DMS153 treated with DMSO at 0.1 percent for 48 hours (cell line): ENCODE data around the gene UBAP1.
"Not testable (repeated sequence)": the region's sequence is repeated elsewhere in the genome, so short reads cannot be mapped to it uniquely, and the experiment has no call there.

ENCODE experiments used
- DNase-seq: peaks from one replicate; lab custom pipeline; 2025; ENCODE audit not compliant: unreplicated experiment; lab: John Stamatoyannopoulos, UW

UBAP1 gene

GRCh38 chr9:34179213-34180136 lies 632 bp downstream of the UBAP1 start:
- no peak for DNase-seq

- peak; percentile 24 for DNase-seq
Observed at GRCh38 chr9:34185778-34186551, 7.1 kb downstream of the UBAP1 start.

DNA sequence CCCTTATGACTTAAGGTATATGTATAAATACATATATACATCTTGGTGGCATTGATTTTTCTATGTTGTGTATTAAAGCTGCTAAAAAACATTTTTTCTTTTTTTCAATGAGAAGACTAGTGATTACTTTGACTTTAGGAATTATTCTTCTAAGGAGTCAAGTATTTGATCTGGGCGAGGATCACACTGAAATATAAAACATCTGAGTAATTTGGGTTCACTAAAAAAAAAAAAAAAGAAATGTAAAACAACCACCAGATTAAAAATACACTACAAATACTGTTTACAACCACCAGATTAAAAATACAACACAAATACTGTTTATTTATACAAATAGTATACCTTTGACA lies 9.0 kb downstream of the UBAP1 start:
- no peak for DNase-seq

GRCh38 chr9:34190996-34191892 lies 12.4 kb downstream of the UBAP1 start:
- no peak for DNase-seq

- no peak for DNase-seq
Observed at GRCh38 chr9:34195143-34195542, 16.3 kb downstream of the UBAP1 start.

GRCh38 chr9:34197286-34197685 lies 18.4 kb downstream of the UBAP1 start:
- not testable (repeated sequence) for DNase-seq

DNA sequence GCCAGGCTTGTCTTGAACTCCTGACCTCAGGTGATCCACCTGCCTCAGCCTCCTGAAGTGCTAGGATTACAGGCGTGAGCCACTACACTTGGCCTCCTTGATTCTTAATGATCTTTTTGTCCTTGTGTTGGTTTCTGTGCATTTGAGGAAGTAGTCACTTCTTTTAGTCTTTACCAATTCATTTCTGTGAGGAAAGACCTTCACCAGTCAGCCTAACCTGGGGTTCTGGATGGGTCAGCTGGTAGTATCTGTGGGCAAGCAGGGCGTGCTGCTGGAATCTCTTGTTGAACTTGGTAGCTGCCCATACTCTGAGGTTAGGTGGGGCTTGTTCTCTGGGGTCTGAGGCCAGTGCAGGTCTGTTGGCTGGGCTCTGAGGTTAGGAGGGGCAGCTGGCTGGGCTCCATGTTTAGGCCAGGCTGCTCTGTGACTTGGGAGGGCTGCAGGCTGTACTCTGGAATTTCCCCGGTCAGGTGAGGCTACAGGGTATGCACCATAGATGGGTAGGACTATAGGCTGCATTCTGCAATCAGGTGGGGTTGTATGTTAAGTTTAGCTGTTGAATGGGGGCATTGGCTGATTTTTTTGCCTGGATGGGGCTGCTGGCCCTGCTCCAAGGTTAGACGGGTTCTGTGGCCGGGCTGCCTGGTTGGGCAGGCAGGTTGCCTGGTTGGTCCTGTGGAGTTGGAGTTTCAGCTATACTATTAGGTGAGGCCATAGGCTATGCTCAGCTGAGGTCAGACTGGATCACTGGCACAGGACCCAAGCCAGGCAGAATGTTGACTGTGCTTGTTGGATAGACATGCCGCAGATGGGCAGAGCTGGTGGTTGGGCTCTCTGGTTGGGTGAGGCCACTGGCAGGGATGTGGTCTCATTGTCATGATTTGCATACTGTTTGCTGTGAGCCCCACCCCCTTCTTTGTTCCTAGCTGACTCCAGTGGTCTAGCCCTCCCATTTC lies 19.2 kb downstream of the UBAP1 start:
- no peak for DNase-seq

- no peak for DNase-seq
Observed at GRCh38 chr9:34200092-34200491, 21.2 kb downstream of the UBAP1 start.

DNA sequence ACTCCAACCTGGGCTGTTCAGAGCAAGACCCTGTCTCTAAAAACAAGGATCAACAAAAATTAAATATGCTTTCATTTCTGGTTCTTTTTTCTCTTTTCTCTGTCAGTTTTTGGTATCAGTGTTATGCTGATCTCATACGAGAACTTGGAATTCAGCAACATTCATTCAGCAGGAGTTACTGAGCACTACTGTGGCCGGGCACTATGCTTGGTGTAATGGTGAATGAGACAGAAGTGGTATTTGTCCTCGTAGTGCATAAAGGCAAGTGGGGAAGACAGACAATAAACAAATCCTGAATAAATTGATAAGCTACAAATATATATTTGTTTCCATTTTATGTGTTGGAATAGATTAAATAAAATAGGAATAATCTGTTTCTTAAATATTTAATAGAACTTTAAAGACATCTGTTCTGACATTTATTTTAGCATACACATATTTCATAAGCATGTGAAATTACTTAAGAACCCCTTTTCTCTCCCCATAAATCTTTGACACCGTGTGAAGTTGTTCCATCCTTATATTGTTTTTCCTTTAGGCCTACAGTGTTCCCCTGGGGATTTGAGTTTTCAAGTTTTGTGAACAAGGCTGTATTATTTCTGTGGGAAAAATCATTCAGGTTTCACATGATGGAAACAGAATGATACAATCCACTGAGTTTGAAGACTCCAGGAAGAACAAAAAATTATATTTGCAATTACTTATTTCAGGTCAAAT lies 24.6 kb downstream of the UBAP1 start:
- DNase-seq = no peak

DNA sequence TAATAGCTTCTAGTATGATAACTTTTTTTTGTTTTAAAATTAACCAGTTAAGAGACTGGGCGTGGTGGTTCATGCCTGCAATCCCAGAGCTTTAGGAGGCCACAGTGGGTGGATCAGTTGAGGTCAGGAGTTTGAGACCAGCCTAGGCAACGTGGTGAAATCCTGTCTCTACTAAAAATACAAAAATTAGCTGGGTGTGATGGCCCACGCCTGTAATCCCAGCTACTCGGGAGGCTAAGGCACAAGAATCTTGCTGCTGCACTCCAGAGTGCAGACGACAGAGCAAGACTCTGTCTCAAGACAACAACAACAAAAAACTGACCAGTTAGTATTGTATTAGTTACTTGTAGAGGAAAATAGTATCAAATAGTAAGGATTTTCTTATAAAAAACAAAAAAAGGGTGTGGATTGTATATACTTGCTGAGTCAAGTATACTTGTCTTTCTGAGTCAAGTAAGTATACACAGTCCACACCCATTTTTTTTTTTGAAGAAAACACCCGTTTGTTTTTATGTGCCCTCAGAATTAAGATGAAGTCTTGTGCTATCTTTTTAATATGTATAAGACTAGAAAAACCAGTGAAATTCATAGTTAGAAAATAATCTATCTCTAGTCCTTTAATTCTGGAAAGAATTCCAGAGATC lies 25.3 kb downstream of the UBAP1 start:
- no peak for DNase-seq

GRCh38 chr9:34205102-34205501 lies 26.3 kb downstream of the UBAP1 start:
- DNase-seq = no peak

DNA sequence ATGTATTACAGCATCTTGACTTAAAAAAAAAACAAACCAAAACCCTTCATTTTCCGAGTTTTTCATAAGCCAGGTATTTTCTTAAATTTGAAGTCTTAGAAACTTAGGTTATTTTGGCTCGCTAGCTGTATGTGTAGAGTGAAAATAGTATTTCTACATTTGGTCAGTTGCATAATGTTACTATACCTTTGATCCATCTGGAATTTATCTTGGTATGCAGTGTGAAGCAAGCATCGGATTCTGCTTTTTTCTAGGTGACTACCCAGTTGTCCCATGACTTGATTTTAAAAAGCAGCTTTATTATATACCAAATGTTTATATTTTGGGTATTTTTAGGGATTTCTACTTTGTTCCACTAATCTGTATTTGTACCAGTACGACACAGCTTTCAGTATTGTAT lies 27.7 kb downstream of the UBAP1 start:
- DNase-seq = no peak

GRCh38 chr9:34211395-34211794 lies 32.6 kb downstream of the UBAP1 start:
- DNase-seq = no peak

GRCh38 chr9:34214354-34215000 lies 35.6 kb downstream of the UBAP1 start:
- DNase-seq = not testable (repeated sequence)

DNA sequence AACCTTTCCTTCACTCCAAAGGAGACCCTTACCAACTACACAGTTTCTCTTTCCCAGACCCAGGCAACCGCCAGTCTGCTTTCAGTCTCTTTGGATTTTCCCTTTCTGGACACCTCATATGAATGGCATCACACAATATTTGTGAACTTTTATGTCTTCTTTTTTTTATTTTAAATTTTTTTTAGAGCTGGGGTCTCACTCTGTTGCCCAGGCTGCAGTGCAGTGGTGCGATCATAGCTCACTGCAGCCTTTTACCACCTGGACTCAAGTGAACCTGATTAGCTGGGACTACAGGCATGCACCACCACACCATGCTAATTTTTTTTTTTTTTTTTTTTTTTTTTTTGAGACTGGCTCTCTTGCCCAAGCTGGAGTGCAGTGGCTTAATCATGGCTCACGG lies 37.5 kb downstream of the UBAP1 start:
- DNase-seq = no peak

- DNase-seq = not testable (repeated sequence)
Observed at GRCh38 chr9:34217015-34217414, 38.2 kb downstream of the UBAP1 start.

DNA sequence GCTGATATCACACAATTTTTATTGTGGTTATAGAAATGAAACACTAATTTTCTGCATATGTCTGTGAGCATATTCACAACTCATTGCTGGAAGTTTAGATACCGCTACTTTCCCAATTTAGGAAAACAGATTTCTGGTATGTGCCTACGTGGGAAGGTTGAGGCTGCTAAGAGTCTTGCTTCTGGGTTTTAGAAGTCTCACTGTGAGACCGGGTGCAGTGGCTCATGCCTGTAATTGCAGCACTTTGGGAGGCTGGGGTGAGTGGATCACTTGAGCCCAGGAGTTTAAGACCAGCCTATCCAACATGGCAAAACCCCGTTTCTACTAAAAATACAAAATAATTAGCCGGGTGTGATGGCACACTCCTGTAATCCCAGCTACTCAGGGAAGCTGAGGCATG lies 39.6 kb downstream of the UBAP1 start:
- no peak for DNase-seq

- no peak for DNase-seq
Observed at GRCh38 chr9:34219421-34219820, 40.6 kb downstream of the UBAP1 start.
